Neural progenitor cell (in vitro differentiated cells): ENCODE results near the gene ELF1. TPM values are rescaled to one million over a fixed set of nuclear protein-coding genes. Genes with fewer than 3 reads are reported as not detected.

ENCODE experiments used
- DNase-seq: peaks from one replicate; pipeline ENCODE4 v3.0.0-alpha.2; 2016; ENCODE audit warnings: low spot score
- H2AFZ ChIP-seq: fragments of 200-600 bp; sonication (generic); replicated peaks from 2 replicates; pipeline ENCODE4 v1.6.1; 2016; ENCODE audit warnings: antibody characterized with exemption
- H3F3A ChIP-seq: fragments of 200-600 bp; sonication (generic); 2 replicates; pipeline ENCODE4 v1.6.1; 2016; ENCODE audit warnings: antibody characterized with exemption, low read depth
- H3K27ac ChIP-seq: fragments of 200-600 bp; sonication (generic); 2 replicates; pipeline ENCODE4 v1.5.1; 2016; ENCODE audit warnings: mild to moderate bottlenecking
- H3K27me3 ChIP-seq: fragments of 200-600 bp; sonication (generic); 2 replicates; pipeline ENCODE4 v1.6.1; 2016; ENCODE audit warnings: mild to moderate bottlenecking, moderate library complexity
- H3K36me3 ChIP-seq: fragments of 200-600 bp; sonication (generic); 2 replicates; pipeline ENCODE4 v1.5.1; 2016
- H3K4me1 ChIP-seq: fragments of 200-600 bp; sonication (generic); 2 replicates; pipeline ENCODE4 v1.6.1; 2016; ENCODE audit warnings: mixed run types
- H3K4me2 ChIP-seq: fragments of 200-600 bp; sonication (generic); 2 replicates; pipeline ENCODE4 v1.6.1; 2016
- H3K4me3 ChIP-seq: fragments of 200-600 bp; sonication (generic); 2 replicates; pipeline ENCODE4 v1.5.1; 2016
- H3K79me2 ChIP-seq: fragments of 200-600 bp; sonication (generic); 2 replicates; pipeline ENCODE4 v1.6.1; 2016; ENCODE audit warnings: low read depth
- H3K9ac ChIP-seq: fragments of 200-600 bp; sonication (generic); 2 replicates; pipeline ENCODE4 v1.6.1; 2016
- H3K9me3 ChIP-seq: fragments of 200-600 bp; sonication (generic); 2 replicates; pipeline ENCODE4 v1.5.1; 2016; ENCODE audit warnings: low read depth
- H4K20me1 ChIP-seq: fragments of 200-600 bp; sonication (generic); 2 replicates; pipeline ENCODE4 v1.6.1; 2016; ENCODE audit warnings: low read depth
- H3K27ac Mint-ChIP-seq: 3 replicates; pipeline ENCODE4 v1.8.0; 2021; ENCODE audit warnings: mixed read lengths
- H3K27me3 Mint-ChIP-seq: 2 replicates; pipeline ENCODE4 v1.8.0; 2022; ENCODE audit warnings: low read depth, mild to moderate bottlenecking, inconsistent platforms, moderate library complexity, mixed read lengths; ENCODE audit not compliant: insufficient read depth
- H3K36me3 Mint-ChIP-seq: 3 replicates; pipeline ENCODE4 v1.8.0; 2021; ENCODE audit warnings: mixed read lengths
- H3K4me1 Mint-ChIP-seq: 3 replicates; pipeline ENCODE4 v1.8.0; 2021; ENCODE audit warnings: mixed read lengths
- H3K4me3 Mint-ChIP-seq: 3 replicates; pipeline ENCODE4 v1.8.0; 2021; ENCODE audit warnings: mild to moderate bottlenecking, moderate library complexity, mixed read lengths
- H3K9me3 Mint-ChIP-seq: 3 replicates; pipeline ENCODE4 v1.8.0; 2020; ENCODE audit warnings: mixed read lengths
- EZH2 ChIP-seq: fragments of 200-600 bp; sonication (generic); IDR thresholded peaks from 2 replicates; pipeline ENCODE4 v1.6.1; 2017; ENCODE audit warnings: antibody characterized with exemption, mild to moderate bottlenecking, moderate library complexity
- EZH2phosphoT487 ChIP-seq: fragments of 200-600 bp; sonication (generic); IDR thresholded peaks from 2 replicates; pipeline ENCODE4 v1.6.1; 2017; ENCODE audit warnings: antibody characterized with exemption
- total RNA-seq: library from RNA; depleted of rRNA; stranded (reverse); fragments of >200 nt; gene quantifications from 2 replicates; pipeline ENCODE4 v1.2.3, GENCODE V29; 2015; ENCODE audit warnings: low replicate concordance
- TF ChIP-seq, protein P1 (sequence below): fragments of 200-600 bp; sonication (generic); IDR thresholded peaks from 2 replicates; pipeline ENCODE4 v1.5.1; 2017; ENCODE audit warnings: antibody characterized with exemption, mild to moderate bottlenecking

ELF1 gene
- total RNA-seq, 1 donor from 2014 or later: 9.3 TPM

DNA sequence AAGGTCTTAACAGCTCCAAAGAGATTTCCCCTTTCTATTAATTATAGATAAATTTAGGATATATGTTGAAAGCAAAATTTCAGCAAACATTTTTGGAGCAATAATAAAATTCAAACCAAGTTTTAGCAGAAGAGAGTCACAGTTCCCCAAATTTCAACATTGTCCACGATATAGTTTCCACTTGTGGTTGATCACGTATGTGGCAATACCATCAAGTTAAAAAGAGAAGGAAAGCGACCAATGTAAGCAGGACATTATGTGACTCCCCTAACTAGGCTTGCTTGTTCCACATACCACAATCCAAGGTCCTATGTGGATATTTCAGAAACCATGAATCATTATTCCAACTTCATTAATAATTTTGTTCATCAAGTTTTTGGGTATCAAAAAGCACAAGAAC is 52.8 kb downstream of the ELF1 start:
- no peaks in the 10 kb centered on the region for H3K27me3 Mint-ChIP-seq
- no peaks in the 10 kb centered on the region for H3K9me3 ChIP-seq
- H2AFZ ChIP-seq: no peak overlapping the region
- no peak overlapping the region for H3K4me3 Mint-ChIP-seq
- H3K4me3 ChIP-seq: no peak overlapping the region
- H3K36me3 ChIP-seq: no peaks in the 10 kb centered on the region
- no peaks in the 10 kb centered on the region for H3K4me1 Mint-ChIP-seq
- no peaks in the 10 kb centered on the region for H3K79me2 ChIP-seq
- H4K20me1 ChIP-seq: no peaks in the 10 kb centered on the region
- H3K4me2 ChIP-seq: no peak overlapping the region
- H3K27ac Mint-ChIP-seq: no peak overlapping the region
- H3K27ac ChIP-seq: no peak overlapping the region
- H3F3A ChIP-seq: no peaks in the 10 kb centered on the region
- no peaks in the 10 kb centered on the region for H3K27me3 ChIP-seq
- H3K36me3 Mint-ChIP-seq: no peaks in the 10 kb centered on the region
- no peak overlapping the region for H3K9ac ChIP-seq
- H3K4me1 ChIP-seq: no peaks in the 10 kb centered on the region
- no peak for DNase-seq
- TF ChIP-seq, protein P1, sequence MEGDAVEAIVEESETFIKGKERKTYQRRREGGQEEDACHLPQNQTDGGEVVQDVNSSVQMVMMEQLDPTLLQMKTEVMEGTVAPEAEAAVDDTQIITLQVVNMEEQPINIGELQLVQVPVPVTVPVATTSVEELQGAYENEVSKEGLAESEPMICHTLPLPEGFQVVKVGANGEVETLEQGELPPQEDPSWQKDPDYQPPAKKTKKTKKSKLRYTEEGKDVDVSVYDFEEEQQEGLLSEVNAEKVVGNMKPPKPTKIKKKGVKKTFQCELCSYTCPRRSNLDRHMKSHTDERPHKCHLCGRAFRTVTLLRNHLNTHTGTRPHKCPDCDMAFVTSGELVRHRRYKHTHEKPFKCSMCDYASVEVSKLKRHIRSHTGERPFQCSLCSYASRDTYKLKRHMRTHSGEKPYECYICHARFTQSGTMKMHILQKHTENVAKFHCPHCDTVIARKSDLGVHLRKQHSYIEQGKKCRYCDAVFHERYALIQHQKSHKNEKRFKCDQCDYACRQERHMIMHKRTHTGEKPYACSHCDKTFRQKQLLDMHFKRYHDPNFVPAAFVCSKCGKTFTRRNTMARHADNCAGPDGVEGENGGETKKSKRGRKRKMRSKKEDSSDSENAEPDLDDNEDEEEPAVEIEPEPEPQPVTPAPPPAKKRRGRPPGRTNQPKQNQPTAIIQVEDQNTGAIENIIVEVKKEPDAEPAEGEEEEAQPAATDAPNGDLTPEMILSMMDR: no peak
- no peak for TF ChIP-seq EZH2
- no peak for TF ChIP-seq EZH2phosphoT487
- H3K9me3 Mint-ChIP-seq: no peaks in the 10 kb centered on the region

DNA sequence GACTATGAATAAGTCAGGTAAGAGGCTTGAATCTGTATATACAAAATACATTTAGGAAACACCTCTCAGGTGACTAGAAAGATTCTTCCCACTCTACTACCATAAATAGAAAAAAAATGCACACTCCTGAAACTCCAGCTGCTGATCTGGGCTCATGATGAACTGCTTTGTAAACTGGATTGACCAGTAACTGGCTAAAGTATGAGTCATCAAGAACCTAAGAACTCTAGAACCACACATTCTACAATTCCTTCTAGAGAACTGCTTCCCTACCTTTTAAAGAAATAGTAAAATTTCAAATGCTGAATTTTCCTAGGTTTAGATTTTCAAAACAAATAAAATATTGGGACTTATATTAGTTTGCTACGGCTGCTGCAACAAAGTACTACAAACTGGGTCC is 55.2 kb downstream of the ELF1 start:
- Histone ChIP-seq H3K9me3 (no peaks in the 10 kb centered on the region), H3K79me2 (no peaks in the 10 kb centered on the region), H3K4me2 (no peak overlapping the region), H3K4me3 (no peak overlapping the region), H3F3A (no peaks in the 10 kb centered on the region), H3K9ac (no peak overlapping the region), H3K27ac (no peak overlapping the region), H4K20me1 (no peaks in the 10 kb centered on the region), H3K27me3 (no peaks in the 10 kb centered on the region), H3K36me3 (no peaks in the 10 kb centered on the region), H2AFZ (no peak overlapping the region), H3K4me1 (no peaks in the 10 kb centered on the region)
- Mint-ChIP-seq H3K4me1 (no peaks in the 10 kb centered on the region), H3K27ac (no peak overlapping the region), H3K9me3 (no peaks in the 10 kb centered on the region), H3K4me3 (no peak overlapping the region), H3K36me3 (no peaks in the 10 kb centered on the region), H3K27me3 (no peaks in the 10 kb centered on the region)
- no peak for DNase-seq
- TF ChIP-seq, protein P1: no peak
- no peak for TF ChIP-seq EZH2phosphoT487
- TF ChIP-seq EZH2: no peak

DNA sequence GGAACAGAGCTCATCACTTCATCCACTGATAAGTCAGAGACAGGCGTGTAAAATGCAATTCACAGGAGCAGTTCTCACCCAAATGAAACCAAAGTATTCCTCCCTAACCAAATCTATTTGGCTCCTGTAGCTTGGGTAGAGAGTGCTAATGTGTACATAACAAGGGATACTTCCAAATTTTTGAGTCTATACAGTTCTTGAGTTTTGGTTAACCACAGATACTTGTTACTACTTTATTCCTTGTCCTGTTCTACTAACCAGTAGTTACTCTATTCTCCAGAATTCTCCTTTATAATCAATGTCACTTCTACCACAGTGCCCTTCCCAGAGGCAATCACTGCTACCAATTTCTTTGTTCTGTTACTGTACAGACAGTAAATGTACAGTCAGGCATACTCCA is 57.3 kb downstream of the ELF1 start:
- Histone ChIP-seq H3K79me2 (no peaks in the 10 kb centered on the region), H4K20me1 (no peaks in the 10 kb centered on the region), H2AFZ (no peak overlapping the region), H3K4me2 (no peak overlapping the region), H3K27me3 (no peaks in the 10 kb centered on the region), H3F3A (no peaks in the 10 kb centered on the region), H3K4me1 (no peaks in the 10 kb centered on the region), H3K9ac (no peak overlapping the region), H3K27ac (no peak overlapping the region), H3K9me3 (no peaks in the 10 kb centered on the region), H3K4me3 (no peak overlapping the region), H3K36me3 (no peaks in the 10 kb centered on the region)
- DNase-seq: no peak
- no peaks in the 10 kb centered on the region for H3K27me3 Mint-ChIP-seq
- no peak for TF ChIP-seq EZH2phosphoT487
- TF ChIP-seq, protein P1: no peak
- no peak for TF ChIP-seq EZH2
- no peak overlapping the region for H3K27ac Mint-ChIP-seq
- H3K4me3 Mint-ChIP-seq: no peak overlapping the region
- no peaks in the 10 kb centered on the region for H3K4me1 Mint-ChIP-seq
- peaks cover 7% of the 10 kb centered on the region for H3K36me3 Mint-ChIP-seq
- peaks cover 2% of the 10 kb centered on the region for H3K9me3 Mint-ChIP-seq
